Ecto neural progenitor cell (in vitro differentiated cells): Measurements from ENCODE around the gene CD274.
A peak's percentile ranks its signal among the peaks of the same experiment; 100 is the strongest.
"Not testable (repeated sequence)": the region's sequence is repeated elsewhere in the genome, so short reads cannot be mapped to it uniquely, and the experiment has no call there.

Experiments used
- DNase-seq: peaks from one replicate; pipeline ENCODE4 v3.0.0-alpha.2; 2018; ENCODE audit warnings: low spot score

CD274 gene

DNA sequence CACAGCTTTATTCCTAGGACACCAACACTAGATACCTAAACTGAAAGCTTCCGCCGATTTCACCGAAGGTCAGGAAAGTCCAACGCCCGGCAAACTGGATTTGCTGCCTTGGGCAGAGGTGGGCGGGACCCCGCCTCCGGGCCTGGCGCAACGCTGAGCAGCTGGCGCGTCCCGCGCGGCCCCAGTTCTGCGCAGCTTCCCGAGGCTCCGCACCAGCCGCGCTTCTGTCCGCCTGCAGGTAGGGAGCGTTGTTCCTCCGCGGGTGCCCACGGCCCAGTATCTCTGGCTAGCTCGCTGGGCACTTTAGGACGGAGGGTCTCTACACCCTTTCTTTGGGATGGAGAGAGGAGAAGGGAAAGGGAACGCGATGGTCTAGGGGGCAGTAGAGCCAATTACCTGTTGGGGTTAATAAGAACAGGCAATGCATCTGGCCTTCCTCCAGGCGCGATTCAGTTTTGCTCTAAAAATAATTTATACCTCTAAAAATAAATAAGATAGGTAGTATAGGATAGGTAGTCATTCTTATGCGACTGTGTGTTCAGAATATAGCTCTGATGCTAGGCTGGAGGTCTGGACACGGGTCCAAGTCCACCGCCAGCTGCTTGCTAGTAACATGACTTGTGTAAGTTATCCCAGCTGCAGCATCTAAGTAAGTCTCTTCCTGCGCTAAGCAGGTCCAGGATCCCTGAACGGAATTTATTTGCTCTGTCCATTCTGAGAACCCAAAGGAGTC, at the start of gene CD274:
TSS of gene CD274 (plus strand) at position 184 of the 733 bp plus-strand sequence. CDS start 5,572 bp downstream, outside the sequence.
- DNase-seq, result peak; percentile 87

DNA sequence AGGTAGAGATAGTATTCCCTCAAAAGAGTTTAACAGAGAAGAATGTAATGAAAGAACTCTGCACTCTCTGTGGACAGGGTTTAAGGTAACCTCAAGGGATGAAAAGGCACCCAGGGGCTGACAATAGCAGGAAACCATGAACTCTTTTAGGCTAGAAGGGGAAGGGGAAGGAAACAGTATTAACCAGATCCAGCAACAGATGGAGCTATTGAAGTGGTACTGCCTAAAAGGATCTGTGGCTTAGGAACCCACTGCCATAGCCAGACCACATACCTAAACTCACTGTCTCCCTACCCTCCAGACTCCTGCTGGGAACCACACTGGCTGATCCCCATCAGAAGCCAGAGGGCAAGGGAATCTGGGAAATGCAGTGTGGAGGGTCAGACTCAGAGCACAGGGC, 48.1 kb upstream of the CD274 start:
- no peak for DNase-seq

- no peak for DNase-seq
These were observed 41.7 kb upstream of the CD274 start for GRCh38 chr9:5408596-5408995.

DNA sequence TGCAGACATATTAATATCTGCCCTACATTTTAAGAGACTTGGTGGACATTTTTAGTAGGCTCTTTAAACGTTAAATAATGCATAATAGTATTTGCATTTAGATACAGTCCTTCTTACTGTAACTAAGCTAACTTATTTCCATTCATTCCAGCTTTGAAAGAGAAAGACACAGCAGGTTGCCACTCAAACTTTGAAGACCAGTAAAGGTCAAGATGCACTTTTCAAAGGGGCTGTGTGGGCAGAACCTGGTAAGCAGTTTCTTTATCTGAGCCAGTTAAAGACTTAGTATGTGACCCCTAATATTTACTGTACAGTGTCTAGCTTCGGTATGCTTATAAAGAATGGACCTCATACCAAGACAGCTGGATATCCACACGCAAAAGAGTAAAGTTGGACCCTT, 33.4 kb upstream of the CD274 start:
- DNase-seq, result no peak

DNA sequence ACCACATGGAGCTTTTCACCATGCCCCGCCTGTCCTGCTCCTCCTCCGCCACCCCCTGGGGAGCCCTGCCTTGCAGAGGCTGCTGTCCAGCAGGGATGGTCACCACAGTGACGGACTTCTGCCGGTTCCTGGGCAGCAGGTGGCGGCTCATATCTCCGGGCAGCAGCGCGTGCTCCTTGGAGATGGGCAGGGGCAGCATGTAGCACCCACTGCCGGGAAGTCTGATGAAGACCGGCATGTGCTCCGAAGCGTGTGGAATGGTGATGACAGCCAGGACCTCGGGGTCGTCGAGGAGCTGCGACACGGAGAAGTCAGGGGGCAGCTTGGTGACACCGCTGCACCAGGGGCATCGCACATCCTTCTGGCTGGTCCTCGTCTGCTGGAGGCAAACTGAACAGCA, 31.9 kb upstream of the CD274 start:
- no peak for DNase-seq

- DNase-seq, result no peak
These were observed 30.4 kb upstream of the CD274 start for GRCh38 chr9:5419987-5420386.

DNA sequence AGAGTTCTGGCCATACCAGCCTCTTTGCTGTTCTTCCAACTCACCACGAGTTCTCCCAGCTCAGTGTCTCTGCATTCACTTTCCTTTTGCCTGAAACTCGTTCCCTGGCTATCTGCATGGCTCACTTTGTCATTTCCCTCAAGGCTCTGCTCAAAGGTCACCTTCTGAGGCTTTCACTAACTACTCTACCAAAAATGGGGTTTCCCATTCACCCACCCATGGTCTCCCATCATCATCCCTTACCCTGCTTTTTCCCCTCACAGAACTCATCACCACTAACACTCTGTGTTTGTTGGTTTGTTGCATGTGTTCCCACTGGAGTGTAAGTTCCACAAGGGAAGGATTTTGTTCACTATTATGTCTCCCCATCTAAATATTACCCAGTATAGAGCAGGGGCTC, 29.2 kb upstream of the CD274 start:
- no peak for DNase-seq

DNA sequence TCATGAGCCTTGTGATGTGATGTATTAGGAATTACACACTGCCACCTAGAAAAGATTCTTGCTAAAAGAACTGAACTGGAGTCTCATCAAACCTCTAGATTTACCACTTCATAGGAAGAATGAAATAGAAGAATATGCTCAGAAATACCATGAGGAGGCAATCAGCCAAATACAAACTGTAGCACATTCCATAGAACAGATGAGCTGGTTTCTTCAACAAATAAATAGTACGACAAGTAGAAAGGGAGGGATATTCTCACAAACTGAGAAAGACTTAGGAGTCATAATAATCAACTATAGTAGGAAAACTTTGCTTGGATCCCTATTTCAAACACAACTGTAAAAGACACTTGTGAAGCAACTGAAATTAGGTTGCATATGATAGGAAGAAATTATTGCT, 28.1 kb upstream of the CD274 start:
- no peak for DNase-seq

DNA sequence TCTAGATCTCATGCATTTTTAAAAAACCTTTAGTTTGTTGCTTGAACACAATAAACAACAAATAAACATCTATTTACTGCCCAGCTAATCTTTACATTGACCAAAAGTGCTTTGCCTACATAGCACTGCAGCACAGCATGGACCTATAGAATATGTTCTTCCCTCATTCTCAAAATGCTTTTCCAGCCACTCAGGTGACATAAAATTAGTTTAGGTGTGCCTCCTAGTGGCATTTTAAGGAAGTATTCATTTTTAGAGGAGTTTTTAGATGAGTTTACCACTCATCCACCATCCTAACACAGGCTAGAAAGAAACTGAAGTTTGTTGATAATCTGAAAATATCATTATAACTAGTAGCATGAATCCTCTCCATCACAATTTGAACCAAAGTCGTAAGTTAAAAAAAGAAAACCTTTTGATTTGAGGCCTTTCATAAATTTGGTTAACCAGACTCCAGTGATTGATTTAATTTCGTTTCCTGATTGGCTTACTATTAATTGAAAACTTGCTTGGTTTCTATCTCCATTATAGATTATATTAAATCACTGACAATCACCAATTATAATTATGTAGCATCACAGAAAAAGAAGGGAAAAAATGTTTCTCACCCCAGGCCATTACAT, 25.2 kb upstream of the CD274 start:
- no peak for DNase-seq

- no peak for DNase-seq
These were observed 23.3 kb upstream of the CD274 start for GRCh38 chr9:5427005-5427404.

DNA sequence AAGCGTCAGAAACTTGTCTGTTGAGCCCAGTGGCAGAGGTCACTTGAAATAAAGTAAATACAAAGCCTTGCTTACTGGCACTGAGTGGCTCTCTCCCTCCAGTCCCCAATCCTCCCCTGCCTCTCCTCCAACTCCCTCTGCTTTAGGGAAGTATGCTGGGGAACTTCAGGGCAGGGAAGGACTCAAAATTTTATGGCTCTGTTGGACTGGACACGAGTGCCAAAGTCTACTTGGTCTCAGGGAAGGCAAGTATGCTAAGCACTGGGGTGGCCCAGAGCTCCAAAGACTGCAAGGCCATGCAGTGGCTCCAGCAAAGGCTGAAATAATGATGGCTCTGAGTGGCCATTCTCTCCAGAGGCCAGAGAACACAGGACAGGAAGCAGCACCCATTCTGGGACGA, 22.2 kb upstream of the CD274 start:
- no peak for DNase-seq

DNA sequence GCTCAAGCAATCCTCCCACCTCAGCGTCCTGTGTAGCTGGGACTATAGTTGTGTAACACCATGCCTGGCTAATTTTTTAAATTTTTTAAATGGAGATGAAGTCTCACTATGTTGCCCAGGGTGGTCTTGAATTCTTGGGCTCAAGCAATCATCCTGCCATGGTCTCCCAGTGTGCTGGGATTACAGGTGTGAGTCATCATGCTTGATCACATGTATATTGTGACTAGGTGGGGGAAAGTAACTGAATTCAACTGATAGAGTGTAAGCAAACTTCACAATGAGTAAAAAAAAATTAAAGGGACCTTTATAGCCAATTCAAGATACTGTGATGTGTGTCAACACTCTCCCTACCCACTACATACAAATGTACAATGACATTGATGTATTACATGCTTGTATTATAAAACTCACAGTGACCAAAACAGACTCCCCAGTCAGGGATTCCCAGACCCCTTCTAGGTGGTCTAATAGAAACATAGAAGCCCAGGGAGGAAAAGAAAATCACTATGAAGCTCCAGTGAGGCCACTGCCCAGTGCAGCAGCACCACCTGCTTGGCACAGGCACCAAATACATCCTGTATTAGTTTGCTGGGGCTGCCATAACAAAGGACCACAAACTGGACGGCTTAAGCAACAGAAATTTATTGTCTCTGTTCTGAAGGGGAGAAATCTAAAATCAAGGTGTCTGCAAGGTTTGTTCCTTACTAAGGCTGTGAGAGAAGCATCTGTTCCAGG, 21.4 kb upstream of the CD274 start:
- DNase-seq, result no peak

DNA sequence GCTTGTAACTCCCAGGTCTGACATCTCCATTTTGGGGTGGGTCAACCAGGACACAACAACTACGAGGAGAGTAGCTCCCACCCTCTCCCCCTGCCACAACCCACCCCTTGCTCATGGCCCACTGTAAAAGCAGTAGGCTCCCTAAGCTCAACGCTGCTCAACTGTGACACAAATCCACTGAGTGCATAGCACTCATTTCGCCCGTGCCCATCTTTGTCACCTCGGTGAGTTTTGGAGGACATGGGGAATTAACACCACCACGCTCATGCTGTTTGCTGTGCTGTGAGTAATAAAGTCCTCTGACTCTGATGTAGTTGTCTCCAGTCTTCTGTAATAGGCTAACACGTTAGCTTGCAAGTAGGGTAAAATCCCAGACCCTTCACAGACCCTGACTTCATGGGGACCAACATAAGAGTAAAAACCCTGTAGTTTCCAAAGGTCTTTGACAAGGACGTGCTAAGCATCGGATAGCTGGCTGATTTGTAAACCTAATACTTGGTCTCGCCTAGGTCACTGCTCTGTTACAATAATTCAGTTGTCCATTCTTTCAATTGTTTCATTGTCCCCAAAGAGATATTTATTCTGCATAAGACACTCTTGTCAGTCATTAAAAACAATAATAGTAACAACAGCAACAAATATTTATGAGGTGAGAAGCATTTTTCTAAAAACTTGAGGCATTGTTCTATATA, 20.3 kb upstream of the CD274 start:
- no peak for DNase-seq

GRCh38 chr9:5430912-5431311, 19.4 kb upstream of the CD274 start:
- DNase-seq, result no peak

- DNase-seq, result not testable (repeated sequence)
These were observed 17.5 kb upstream of the CD274 start for GRCh38 chr9:5432890-5433289.

GRCh38 chr9:5433328-5433727, 17.0 kb upstream of the CD274 start:
- DNase-seq, result not testable (repeated sequence)

DNA sequence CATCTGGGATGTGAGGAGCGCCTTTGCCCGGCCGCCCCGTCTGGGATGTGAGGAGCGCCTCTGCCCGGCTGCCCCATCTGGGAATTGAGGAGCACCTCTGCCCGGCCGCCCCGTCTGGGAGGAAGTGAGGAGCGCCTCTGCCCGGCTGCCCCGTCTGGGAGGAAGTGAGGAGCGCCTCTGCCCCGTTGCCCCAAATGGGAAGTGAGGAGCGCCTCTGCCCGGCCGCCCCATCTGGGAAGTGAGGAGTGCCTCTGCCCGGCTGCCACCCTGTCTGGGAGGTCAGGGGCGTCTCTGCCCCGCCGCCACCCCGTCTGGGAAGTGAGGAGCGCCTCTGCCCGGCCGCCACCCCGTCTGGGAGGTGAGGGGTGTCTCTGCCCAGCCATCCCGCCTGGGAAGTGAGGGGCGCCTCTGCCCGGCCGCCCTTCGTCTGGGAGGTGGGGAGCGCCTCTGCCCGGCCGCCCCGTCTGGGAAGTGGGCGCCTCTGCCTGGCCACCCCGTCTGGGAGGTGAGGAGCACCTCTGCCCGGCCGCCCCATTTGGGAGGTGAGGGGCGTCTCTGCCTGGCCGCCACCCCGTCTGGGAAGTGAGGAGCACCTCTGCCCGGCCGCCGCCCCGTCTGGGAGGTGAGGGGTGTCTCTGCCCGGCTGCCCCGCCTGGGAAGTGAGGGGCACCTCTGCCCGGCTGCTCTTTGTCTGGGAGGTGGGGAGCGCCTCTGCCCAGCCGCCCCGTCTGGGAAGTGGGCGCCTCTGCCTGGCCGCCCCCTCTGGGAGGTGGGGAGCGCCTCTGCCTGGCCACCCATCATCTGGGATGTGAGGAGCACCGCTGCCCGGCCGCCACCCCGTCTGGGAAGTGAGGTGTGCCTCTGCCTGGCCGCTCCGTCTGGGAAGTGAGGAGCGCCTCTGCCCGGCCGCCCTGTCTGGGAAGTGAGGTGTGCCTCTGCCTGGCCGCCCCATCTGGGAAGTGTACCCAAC, 16.2 kb upstream of the CD274 start:
- DNase-seq, result not testable (repeated sequence)

- no peak for DNase-seq
These were observed 14.4 kb upstream of the CD274 start for GRCh38 chr9:5435912-5436311.

DNA sequence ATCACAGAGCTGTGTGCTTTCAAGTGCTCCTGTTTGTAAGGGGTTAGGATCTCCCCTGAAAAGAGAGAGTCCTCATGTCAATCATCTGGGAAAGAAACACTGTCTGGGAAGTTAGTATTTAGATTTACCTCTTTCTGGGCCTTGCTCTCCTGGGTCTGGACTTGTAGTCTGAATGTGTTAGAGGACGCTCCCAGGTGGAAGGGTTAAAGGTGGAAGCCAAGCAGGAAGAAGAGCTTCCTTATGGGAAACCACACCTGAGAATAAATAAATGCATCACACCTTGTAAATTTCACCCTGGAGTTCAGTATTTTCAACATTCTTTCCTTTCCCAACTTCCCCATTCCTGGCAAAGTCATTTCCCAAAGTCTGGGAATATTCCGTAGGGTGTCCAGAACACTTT, 13.9 kb upstream of the CD274 start:
- DNase-seq, result no peak

DNA sequence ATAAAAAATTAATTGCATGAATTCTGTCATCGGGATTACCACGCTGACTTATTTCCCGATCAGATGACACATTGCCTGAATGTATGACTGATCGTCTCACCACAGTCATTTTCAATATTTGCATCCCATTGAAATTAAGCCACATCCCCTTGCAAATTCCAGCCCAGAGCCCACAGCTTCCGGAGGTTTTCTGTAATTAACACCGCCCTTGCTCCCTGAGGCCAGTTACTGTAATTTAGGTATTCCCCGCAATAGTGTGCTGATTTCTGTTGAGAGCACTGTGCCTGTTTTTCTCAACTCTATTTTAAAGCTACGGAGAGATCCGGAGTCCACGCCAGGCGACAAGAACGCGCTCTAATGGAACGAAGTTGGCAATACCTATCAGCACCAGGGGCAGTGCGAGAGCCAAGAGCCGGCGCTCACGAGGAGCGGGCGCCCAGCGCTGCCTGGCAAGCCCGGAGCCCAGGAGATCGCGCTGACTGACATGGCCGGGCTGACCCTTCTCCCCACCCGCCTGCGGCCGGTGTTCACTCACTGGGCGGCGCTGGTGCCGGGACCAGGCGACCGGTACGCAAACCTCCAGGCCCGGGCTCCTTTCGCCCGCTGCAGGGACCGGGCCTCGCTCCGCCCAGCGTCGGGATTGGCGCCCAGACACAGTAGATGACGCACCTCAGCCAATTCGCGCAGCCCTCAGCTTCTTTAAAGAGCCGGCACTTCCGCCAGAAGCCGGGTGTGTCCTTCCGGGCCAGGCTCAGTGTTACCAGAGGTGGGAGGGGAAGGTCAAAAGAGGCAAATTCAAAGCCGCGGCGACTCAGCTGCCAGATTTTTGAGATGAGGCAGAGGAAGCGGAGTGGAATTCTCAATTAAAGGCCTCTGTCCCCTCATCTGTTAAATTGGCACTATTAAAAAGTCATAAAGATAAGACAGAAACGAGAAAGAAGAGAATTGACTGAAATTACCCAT, 12.8 kb upstream of the CD274 start, which contains the start of gene PLGRKT:
TSS of gene PLGRKT (minus strand) at position 672 of the 963 bp plus-strand sequence. CDS start 5,948 bp downstream, outside the sequence.
- DNase-seq, result peak; percentile 93
